Activated naive CD8-positive, alpha-beta T cell treated with anti-CD3 and anti-CD28 coated beads for 36 hours (primary cell): ENCODE measurements around the gene IFT122. TPM values are rescaled to one million over a fixed set of nuclear protein-coding genes. Genes with fewer than 3 reads are reported as not detected.

Source experiments
- DNase-seq: peaks from one replicate; pipeline ENCODE4 v3.0.0; 2021
- H3K27ac Mint-ChIP-seq: one replicate; pipeline ENCODE4 v1.8.0; 2022; ENCODE audit warnings: mild to moderate bottlenecking, moderate library complexity, mixed read lengths
- H3K27me3 Mint-ChIP-seq: one replicate; pipeline ENCODE4 v1.8.0; 2022; ENCODE audit warnings: mild to moderate bottlenecking, mixed read lengths
- H3K36me3 Mint-ChIP-seq: one replicate; pipeline ENCODE4 v1.8.0; 2021; ENCODE audit warnings: mild to moderate bottlenecking, mixed read lengths
- H3K4me1 Mint-ChIP-seq: one replicate; pipeline ENCODE4 v1.8.0; 2021; ENCODE audit warnings: mixed read lengths
- H3K4me3 Mint-ChIP-seq: one replicate; pipeline ENCODE4 v1.8.0; 2022; ENCODE audit warnings: mild to moderate bottlenecking, moderate library complexity, mixed read lengths
- H3K9me3 Mint-ChIP-seq: one replicate; pipeline ENCODE4 v1.8.0; 2022; ENCODE audit warnings: mixed read lengths
- total RNA-seq, 2 experiments: library from RNA; stranded (reverse); gene quantifications; one replicate each; pipeline ENCODE4 v1.2.3, GENCODE V29; 2021

Gene IFT122
- total RNA-seq, 2 experiments from 2014 or later: 14.9 to 15.6 TPM

- DNase-seq: no peak
- Mint-ChIP-seq H3K4me3 (no peak overlapping the region), H3K27ac (no peak overlapping the region), H3K9me3 (no peaks in the 10 kb centered on the region), H3K27me3 (peaks cover under 1% of the 10 kb centered on the region), H3K4me1 (peaks cover 3% of the 10 kb centered on the region), H3K36me3 (no peaks in the 10 kb centered on the region)
Observed at GRCh38 chr3:129549006-129549800, 109.2 kb downstream of the IFT122 start.

DNA sequence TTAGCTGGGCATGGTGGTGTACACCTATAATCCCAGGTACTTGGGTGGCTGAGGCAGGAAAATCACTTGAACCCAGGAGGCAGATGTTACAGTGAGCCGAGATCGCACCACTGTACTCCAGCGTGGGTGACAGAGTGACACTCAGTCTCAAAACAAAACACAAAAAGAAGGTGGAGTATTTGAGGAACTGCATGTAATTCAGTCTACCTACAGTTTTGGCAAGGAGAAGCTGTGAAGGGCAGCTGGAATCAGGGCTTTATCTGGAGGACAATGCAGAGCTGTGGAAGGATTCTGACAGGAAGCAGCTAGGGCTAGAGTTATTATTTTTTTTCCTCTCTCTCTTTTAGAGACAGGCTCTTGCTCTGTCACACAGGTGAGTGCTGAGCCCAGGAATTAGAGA lies 109.8 kb downstream of the IFT122 start:
- H3K36me3 Mint-ChIP-seq: no peaks in the 10 kb centered on the region

DNA sequence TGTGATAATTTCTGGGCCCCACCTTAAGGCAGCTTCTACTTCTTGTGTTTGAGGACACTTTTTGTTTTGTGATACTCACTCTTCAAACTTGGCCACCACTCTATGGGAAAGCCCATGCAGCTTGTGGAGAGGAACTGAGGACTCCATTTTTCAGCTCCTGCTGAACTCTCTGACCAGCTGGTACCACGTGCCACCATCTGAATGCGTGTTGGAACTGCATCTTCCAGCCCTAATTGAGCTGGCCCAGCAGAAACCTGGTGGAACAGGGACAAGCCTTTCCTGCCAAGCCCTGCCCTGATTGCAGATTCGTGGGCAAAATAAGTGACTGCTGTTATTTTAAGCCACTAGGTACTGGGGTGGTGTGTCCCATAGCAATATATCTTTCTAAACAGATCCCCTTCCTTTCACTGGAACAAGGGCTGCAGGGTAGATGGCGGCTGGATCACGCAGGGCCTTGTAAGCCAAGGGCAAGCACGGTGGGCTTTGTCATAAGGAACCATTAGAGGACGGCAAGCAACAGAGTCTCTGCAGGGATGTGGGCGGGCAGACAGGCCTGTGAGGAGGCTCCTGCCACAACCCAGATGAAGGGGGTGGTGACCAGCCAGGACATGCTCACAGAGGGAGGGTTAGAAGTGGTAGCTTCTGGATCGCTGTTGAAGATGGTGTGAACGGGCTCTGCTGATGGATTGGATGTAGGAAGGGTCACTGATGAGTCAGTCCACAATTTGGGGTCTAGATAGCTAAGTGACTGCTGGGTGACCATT lies 112.4 kb downstream of the IFT122 start:
- DNase-seq: no peak
- no peak overlapping the region for H3K27ac Mint-ChIP-seq
- H3K4me3 Mint-ChIP-seq: no peak overlapping the region
- peaks cover 5% of the 10 kb centered on the region for H3K27me3 Mint-ChIP-seq
- peaks cover 4% of the 10 kb centered on the region for H3K4me1 Mint-ChIP-seq
- H3K9me3 Mint-ChIP-seq: no peaks in the 10 kb centered on the region
- H3K36me3 Mint-ChIP-seq: no peaks in the 10 kb centered on the region

More for the DNA sequence above, 109.8 kb downstream of the IFT122 start:
- H3K4me1 Mint-ChIP-seq: peaks cover 4% of the 10 kb centered on the region
- peaks cover 5% of the 10 kb centered on the region for H3K27me3 Mint-ChIP-seq
- no peak for DNase-seq
- H3K4me3 Mint-ChIP-seq: no peak overlapping the region
- H3K9me3 Mint-ChIP-seq: no peaks in the 10 kb centered on the region
- no peak overlapping the region for H3K27ac Mint-ChIP-seq

DNA sequence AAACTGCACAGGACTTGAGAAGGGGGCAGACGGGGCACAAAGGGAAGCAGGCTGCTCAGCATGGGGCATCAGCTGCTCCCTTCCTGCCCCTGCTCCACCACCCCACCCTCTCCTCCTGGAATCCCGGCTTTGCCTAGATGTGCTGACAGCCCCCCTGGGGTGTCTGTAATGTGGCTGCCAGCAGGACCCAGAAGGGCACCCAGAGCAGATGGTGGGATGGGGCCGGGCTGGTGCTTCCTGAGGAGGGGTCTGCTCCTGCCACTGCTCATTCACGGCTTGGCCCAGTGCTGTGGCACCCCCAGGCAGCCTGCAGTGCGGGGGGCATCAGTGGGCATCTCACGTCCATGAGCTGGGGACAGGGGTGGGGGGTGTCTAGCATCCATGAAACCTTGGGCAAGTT lies 113.1 kb downstream of the IFT122 start:
- Mint-ChIP-seq H3K27ac (no peak overlapping the region), H3K9me3 (no peaks in the 10 kb centered on the region), H3K4me1 (peaks cover 4% of the 10 kb centered on the region), H3K4me3 (no peak overlapping the region), H3K27me3 (peaks cover 5% of the 10 kb centered on the region), H3K36me3 (no peaks in the 10 kb centered on the region)
- DNase-seq: no peak

GRCh38 chr3:129553719-129554118 lies 113.7 kb downstream of the IFT122 start:
- Mint-ChIP-seq H3K4me3 (no peak overlapping the region), H3K27ac (no peak overlapping the region), H3K27me3 (peaks cover 5% of the 10 kb centered on the region), H3K36me3 (no peaks in the 10 kb centered on the region), H3K4me1 (peaks cover 4% of the 10 kb centered on the region), H3K9me3 (no peaks in the 10 kb centered on the region)
- DNase-seq: no peak

DNA sequence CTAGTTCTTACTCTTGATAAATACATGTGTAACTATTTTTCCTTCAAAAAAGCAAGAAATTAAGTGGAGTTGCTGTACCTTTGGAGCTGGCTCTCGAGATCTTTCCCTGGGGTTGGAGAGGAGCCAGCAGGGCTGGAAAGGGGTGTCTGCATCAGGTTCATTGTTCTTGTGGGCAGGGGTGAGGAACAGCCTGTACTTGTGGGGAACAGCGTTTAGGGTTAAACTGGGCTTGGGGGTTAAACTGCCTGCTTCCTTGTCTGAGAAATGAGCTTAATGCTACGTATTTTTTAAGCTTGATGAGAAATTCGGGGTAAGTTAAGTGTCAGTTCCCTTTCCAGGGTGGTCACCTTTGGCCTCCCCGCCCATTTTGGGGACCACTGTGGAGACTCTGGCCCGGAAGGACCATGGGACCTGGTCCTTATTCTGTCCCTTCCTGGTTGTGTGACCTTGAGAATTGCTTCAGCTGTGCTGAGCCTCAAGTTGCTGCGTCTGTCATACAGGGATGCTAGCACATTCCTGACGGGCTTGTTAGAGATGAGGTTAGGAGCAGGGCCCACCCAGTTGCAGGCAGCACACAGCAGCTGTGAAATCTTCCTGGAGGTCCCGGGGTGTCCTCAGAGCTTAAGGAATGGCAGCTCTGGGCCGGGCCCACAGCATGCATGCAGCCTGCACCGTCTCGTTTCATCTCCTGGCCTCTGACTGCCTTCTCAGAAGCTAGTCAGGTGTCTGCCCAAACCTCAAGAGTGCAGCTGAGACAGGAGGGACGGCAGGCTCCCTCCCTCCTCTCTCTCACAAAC lies 114.5 kb downstream of the IFT122 start:
- no peak for DNase-seq
- no peak overlapping the region for H3K4me3 Mint-ChIP-seq
- peaks cover 4% of the 10 kb centered on the region for H3K4me1 Mint-ChIP-seq
- H3K27me3 Mint-ChIP-seq: peaks cover 5% of the 10 kb centered on the region
- H3K27ac Mint-ChIP-seq: no peak overlapping the region
- H3K9me3 Mint-ChIP-seq: no peaks in the 10 kb centered on the region
- H3K36me3 Mint-ChIP-seq: no peaks in the 10 kb centered on the region

GRCh38 chr3:129555153-129555550 lies 115.1 kb downstream of the IFT122 start:
- Mint-ChIP-seq H3K9me3 (no peaks in the 10 kb centered on the region), H3K27ac (no peak overlapping the region), H3K27me3 (peaks cover 5% of the 10 kb centered on the region), H3K4me3 (no peak overlapping the region), H3K36me3 (no peaks in the 10 kb centered on the region), H3K4me1 (peaks cover 4% of the 10 kb centered on the region)
- DNase-seq: no peak

GRCh38 chr3:129555616-129556357 lies 115.8 kb downstream of the IFT122 start:
- H3K9me3 Mint-ChIP-seq: no peaks in the 10 kb centered on the region
- H3K27me3 Mint-ChIP-seq: peaks cover 5% of the 10 kb centered on the region
- no peaks in the 10 kb centered on the region for H3K36me3 Mint-ChIP-seq
- H3K4me1 Mint-ChIP-seq: peaks cover 4% of the 10 kb centered on the region
- no peak overlapping the region for H3K4me3 Mint-ChIP-seq
- DNase-seq: no peak
- no peak overlapping the region for H3K27ac Mint-ChIP-seq

DNA sequence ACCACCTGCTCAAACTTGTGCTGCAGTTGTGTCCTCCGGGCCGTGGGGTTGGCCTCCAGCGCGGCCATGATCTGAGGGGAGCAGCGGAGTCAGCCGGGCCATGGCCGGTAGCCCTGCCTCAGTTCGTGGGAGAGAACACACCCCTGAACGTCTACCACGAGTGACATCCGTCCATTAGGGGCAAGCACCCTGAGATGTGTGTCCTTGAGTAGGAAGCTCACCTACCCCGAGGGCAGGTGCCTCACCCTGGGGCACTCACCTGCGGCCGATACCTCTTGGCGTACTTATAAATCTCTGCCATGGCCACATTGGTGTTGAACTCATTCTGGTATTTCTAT lies 116.3 kb downstream of the IFT122 start:
- Mint-ChIP-seq H3K4me3 (no peak overlapping the region), H3K27me3 (peaks cover 5% of the 10 kb centered on the region), H3K27ac (no peak overlapping the region), H3K4me1 (peaks cover 4% of the 10 kb centered on the region), H3K9me3 (no peaks in the 10 kb centered on the region), H3K36me3 (no peaks in the 10 kb centered on the region)
- no peak for DNase-seq

- Mint-ChIP-seq H3K27me3 (peaks cover 5% of the 10 kb centered on the region), H3K4me1 (peaks cover 4% of the 10 kb centered on the region), H3K36me3 (no peaks in the 10 kb centered on the region), H3K4me3 (no peak overlapping the region), H3K9me3 (no peaks in the 10 kb centered on the region), H3K27ac (no peak overlapping the region)
- DNase-seq: no peak
Observed at GRCh38 chr3:129556890-129557547, 117.0 kb downstream of the IFT122 start.

DNA sequence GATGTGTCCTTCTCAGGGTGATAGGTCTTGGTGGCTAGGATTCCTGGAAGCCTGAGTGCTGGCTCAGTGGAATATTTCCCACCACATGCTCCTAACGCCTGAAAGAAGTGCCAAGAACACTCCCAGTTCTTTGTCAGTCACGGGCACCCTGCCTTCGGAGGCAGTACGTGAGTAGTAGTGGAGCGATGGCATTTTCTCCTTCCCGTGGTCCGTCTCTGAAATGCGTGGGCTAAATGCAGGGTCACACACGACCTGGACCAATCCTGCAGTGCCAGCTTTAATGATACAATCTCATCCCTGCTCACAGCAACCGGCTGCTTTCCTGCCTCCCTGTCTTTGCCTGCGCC lies 117.5 kb downstream of the IFT122 start:
- no peaks in the 10 kb centered on the region for H3K36me3 Mint-ChIP-seq
- peaks cover 5% of the 10 kb centered on the region for H3K27me3 Mint-ChIP-seq
- no peak for DNase-seq
- no peak overlapping the region for H3K4me3 Mint-ChIP-seq
- H3K4me1 Mint-ChIP-seq: peaks cover 4% of the 10 kb centered on the region
- no peak overlapping the region for H3K27ac Mint-ChIP-seq
- H3K9me3 Mint-ChIP-seq: no peaks in the 10 kb centered on the region

- no peak for DNase-seq
- Mint-ChIP-seq H3K27ac (no peak overlapping the region), H3K36me3 (no peaks in the 10 kb centered on the region)
Observed at GRCh38 chr3:129558081-129558771, 118.2 kb downstream of the IFT122 start.

GRCh38 chr3:129558772-129559564 lies 118.9 kb downstream of the IFT122 start:
- no peak for DNase-seq
- peaks cover 2% of the 10 kb centered on the region for H3K4me1 Mint-ChIP-seq
- H3K36me3 Mint-ChIP-seq: no peaks in the 10 kb centered on the region
- no peak overlapping the region for H3K27ac Mint-ChIP-seq
- peaks cover 5% of the 10 kb centered on the region for H3K27me3 Mint-ChIP-seq
- no peak overlapping the region for H3K4me3 Mint-ChIP-seq
- H3K9me3 Mint-ChIP-seq: no peaks in the 10 kb centered on the region

More at GRCh38 chr3:129558081-129558771, 118.2 kb downstream of the IFT122 start:
- H3K27me3 Mint-ChIP-seq: peaks cover 5% of the 10 kb centered on the region
- H3K4me3 Mint-ChIP-seq: no peak overlapping the region
- peaks cover 4% of the 10 kb centered on the region for H3K4me1 Mint-ChIP-seq
- no peaks in the 10 kb centered on the region for H3K9me3 Mint-ChIP-seq
